GM19463 (cell line): ENCODE data around the gene PKP2.
"Not testable (repeated sequence)": the region's sequence is repeated elsewhere in the genome, so short reads cannot be mapped to it uniquely, and the experiment has no call there.

Experiments
- ATAC-seq: cut with Tn5 transposase; IDR thresholded peaks from one replicate; pipeline ENCODE4 v1.9.1; 2021; ENCODE audit warnings: mild to moderate bottlenecking, moderate library complexity; ENCODE audit not compliant: unreplicated experiment

PKP2 gene

DNA sequence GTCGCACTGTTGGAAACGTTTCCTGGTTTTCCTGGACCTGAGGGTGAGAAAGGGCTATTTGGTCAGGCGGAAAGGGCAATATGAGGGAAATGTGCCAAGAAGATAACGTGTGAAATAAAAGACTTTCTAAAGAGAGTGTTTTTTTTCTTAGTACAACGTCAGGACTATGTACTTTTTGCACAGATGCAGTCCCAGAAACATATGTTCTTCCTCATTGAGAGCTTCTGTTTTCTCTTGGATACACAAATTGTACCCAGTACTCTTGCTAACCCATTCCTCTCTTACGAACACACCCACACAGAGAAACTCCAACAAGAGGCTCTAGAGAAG, 669 bp upstream of the PKP2 start:
- no peak for ATAC-seq

DNA sequence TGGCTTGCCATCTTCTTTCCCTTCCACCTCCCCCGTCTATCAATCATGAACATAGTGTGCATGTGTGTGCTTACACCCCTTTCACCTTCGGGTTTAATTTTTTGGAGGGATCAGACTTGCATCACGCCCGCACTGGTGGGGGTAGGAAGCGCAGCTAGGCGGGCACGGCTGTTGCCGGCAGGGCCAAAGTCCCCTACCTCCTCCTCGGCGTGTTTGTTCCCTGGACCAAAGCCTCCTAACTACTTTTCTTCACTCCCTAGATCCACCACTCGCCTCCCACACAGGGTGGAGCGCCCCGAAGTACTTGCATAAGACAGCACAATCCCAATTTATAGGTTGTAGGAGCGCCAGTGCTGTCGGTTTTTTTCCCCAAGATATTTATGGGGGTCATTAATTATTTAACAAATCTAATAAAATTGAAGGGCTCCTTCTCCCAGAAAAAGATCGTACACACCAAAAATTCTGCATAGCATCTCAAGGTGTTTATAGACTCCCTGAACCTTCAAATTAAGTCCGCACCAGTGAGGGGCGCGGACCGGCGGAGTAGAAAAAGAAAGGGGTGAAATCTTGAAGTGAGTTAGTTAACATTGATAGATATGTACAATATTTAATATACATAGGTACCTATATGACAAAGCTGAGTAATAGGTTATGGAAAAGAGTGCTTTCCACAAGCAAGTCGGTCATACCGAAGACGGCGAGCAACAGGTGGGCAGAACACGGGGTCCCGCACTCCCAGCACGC, 717 bp downstream of the PKP2 start:
- no peak for ATAC-seq

DNA sequence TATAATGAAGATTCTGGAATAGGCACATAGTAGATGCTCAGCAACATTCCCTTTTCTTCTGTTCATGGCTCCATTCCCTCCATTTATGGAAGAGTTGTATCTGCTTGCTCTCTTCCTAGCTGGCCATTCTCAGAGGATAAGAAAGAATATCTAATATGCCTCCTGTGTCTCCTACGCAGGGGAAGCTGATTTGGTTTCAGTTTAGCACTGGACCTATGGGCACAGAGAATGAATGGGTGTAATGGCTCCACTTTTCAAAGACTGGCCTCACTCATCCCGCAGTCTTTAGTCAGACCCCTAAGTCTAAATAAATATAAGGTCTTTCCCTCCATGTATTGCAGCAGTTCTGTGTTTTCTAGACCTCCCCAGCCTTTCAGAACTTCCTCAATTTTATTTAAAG, 2.0 kb downstream of the PKP2 start:
- no peak for ATAC-seq

DNA sequence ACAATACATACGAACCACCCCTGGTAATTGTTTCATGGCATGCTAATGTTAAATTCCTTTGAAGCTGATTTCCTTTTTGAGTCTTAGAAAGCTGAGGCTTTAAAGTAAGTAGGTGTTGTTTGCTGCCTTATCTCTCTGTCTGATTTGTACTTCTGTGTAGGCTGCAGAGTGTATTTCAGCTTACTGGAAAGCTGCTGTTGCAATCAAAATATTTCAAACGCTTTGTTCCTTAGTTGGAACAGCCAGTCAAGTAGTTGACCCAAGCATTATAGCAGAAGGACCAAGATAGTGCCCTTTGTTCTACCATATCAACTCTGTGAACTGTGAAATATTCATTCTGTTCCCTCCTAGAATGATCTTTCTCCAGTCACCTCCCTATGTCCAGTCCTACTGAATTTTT, 3.1 kb downstream of the PKP2 start:
- no peak for ATAC-seq

DNA sequence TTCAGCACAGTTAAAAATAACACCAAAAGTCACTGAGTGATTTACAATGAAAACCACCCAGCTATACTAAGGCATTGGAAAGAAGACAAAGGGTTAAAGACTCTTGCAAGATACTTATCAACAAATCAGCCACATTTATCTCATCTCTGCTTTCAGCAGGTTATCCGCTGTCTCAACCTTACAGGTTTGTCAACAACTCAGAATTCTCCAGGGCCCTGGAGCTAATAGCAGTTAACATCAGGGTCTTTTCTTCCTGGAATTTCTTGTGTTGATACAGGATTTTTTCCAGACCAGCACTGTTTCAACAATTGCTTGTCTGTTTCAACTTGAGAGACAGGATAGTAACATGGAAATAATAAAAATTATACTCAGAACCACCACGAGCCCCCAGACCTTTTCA, 3.5 kb downstream of the PKP2 start:
- no peak for ATAC-seq

DNA sequence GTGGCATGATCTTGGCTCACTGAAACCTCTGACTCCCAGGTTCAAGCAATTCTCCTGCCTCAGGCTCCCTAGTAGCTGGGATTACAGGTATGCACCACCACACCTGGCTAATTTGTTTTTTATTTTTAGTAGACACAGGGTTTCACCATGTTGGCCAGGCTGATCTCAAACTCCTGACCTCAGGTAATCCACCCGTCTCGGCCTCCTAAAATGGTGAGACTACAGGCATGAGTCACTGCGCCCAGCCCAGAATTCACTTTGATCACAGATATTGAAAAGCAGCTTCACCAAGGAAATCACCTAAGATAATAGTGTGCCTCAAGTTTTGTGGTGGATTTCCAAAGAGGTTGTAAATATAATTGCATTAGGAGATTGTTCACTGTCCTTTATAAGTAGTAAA, 4.2 kb downstream of the PKP2 start:
- ATAC-seq, result not testable (repeated sequence)

DNA sequence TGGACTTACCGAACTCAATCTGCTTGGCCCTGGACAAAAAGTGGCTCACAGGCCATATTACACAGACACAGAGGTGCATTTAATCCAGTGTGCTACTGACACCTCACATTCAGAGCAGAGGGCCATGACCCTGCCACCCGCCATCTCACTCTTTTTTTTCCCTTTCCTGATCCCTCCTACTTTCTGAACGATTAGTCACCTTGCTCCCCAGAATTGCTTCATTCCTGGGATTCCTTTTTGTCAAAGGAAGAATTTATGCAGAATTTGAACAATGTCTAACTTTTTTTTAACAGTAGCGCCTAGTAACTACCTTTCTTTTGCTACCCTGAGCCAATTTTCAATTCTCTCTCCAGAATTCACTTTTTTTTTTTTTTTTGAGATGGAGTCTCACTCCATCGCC, 4.6 kb downstream of the PKP2 start:
- no peak for ATAC-seq

DNA sequence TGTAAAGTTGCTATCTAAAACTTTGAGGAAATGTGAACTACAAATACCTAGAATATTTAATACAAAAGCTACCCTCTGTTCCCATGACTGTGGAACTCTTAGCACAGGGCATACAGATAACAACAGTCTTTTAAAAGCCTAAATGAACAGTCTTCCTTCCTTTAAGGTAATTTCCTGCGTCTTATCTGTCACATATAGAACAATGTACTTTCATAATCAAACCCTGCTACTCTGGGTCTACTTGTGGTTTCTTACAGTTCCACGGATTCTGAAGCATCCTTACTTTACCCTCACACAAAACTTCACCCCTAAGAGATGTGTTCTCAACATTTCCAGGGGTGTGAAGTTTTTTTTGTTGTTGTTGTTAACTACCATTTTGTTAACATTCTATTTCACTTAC, 5.1 kb downstream of the PKP2 start:
- no peak for ATAC-seq

DNA sequence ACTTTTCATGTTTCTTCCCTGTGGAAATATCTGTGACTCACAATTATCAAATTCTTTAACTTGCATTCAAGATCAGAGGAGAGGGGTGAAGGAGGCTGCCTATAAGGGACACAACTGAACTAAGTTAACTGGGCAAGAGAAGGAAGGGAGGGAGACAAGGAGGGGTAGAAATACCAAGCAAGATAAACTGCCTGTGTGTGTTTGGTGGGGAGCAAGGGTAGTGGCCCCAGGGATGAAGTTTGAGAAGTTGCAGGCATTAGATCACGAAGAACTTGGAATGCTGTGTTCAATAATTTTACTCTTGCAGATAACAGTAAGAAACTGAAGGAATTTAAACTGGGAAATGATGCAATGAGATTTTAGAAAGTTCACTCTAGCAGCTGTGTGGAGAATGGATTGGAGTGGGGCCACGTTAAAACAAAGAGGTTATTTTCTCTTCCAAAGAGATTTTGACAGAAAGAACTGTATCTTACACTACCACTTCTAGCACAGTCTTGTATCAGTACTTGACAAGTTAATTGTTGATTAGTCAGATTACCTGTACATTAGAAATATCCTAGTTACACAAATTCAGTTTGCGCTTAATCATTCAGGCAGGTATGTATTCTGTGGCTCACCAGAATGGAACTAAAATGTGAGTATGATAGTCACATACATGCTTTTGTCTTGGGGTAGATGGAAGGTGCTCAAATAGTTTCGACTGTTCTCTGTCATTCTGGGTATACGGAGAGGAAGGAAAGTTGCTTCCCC, 7.4 kb downstream of the PKP2 start:
- no peak for ATAC-seq

DNA sequence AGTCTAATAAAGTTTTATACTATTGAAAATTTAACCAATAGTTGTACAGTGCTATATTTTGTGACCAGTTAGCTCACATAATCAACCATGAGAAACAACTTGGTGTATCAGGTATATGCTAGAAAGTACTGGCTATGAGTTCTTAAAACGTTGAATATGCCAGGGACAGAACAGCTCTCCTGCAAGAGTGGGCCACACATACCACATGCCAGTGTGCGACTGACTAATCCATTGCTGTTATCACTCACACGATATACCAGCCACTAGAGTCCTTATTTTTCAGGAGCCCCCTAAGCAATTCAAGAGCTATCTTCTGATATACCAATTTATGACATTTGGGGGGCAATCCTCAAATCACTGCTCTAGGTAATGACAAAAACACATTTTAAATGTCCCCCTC, 9.5 kb downstream of the PKP2 start:
- ATAC-seq, result no peak

DNA sequence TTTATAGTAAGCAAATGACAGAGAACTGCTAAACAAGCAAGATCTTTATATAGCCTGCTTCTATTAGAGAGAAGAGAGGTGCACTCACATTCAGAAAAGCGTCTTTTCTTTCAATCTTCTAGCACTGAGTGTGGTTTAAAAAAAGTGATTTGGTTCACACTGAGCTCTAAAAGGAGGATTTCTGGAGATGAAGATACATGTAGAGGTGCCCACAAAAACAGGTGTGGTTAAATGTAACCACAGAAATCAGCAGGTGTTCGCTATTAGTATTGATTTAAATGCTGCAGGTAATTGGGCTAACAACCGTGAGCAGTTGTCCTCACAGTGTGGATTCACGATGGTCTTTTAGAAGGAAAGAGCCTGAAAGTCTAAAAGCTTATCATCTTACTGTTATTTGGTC, 10.7 kb downstream of the PKP2 start:
- no peak for ATAC-seq

DNA sequence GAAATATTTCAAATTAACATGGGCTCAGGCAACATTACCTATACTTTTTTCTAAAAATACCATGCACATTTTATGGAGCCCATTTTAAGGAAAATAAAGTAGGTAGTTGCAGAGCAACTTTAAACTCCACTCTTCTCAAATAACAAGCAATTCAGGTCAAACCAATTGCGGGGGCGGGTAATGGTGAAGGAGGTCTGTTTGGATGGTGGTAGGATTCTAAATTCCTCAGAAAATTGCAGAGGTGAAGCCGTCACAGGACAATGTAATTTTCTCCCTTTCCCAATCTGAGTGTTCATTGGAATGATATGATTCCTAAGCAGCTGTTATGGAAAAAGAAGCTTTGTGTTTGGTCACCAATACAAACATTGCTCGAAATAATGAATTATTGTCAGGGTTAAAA, 11.6 kb downstream of the PKP2 start:
- ATAC-seq, result no peak

DNA sequence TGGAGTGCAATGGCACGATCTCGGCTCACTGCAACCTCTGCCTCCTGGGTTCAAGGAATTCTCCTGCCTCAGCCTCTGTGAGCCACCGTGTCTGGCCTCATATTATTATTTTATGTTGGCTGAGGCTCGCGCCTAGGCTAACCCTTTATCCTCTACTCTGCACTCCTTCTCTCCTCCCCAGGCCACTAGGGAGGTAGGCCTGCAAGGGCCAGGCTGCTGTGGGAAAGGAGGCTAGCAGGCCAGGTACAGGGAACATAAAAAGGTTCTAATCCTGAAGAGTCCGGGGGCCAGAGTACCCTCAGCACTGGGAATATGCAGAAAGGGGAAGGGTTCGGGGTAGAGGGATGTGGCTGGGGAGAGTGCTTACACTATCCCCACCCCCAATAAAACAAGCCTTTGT, 14.9 kb downstream of the PKP2 start:
- ATAC-seq, result no peak

DNA sequence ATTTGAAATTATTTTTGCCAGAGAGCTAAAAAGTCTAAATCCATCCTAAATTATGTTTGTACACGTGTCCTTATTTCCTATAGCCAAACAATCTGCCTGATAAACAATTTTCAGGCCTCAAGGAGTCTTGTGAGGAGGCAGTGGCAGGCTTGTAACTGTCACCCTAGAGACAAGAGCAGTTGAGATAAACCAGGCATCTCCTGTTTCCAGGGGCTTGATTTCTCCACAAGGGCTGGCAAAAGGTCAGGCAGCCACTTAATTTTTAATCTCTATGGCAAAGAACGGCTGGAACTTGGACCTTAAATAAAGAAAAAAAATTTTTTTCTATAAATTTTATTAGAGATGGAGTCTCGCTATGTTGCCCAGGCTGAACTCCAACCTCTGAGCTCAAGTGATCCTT, 15.5 kb downstream of the PKP2 start:
- ATAC-seq, result no peak

DNA sequence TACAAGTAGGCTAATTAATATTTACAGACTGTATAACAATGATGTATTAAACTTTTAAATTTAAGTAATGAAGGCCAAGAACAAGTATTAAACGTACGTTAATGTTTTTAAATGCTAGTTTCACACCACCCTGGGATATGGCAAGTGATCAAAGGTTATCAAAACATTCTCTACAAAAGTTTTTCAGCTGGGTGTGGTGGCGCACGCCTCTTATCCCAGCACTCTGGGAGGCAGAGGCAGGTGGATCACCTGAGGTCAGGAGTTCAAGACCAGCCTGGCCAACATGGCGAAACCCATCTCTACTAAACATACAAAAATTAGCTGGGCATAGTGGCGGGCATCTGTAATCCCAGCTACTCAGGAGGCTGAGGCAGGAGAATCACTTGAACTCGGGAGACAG, 17.5 kb downstream of the PKP2 start:
- ATAC-seq, result not testable (repeated sequence)

DNA sequence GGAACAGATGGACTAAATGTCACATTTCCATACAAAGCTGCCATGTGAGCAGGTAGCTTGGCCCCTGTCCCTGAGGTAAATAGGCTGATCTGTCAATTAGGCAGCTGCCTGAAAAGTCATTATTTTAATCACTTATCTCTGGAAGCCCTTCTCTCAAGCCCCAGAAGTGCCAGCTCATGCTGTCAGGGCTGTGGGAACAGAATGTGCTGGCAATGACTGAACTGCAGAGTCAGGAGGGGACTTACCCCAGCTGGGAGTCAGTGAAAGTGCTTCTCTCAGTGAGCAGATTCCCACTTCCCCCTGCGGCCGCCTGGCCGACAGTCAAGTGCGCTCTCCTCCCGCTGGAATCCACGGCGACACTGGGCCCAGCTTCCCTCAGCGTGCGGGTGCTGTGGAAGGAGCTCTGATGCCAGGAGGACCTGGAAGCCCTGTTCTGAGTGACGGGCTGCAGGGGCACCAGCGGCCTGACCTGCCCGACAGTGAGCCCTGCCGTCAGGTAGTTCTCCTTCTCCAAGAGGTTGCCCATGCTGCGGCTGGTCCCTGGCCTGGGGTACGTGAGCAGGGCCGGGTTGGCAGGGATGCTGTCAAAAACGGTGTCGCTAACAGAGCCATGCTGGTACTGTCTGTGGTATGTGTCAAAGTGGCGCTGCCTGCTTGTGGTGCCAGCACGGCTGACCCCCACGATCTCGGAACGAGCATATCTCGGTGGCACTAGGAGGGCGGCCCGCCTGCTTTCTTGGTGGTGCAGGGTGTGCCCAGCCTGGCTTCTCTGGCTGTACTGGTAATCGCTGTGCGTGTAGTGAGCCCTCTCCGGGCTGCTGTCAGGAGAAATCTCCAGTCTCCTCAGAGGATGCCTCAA, 18.7 kb downstream of the PKP2 start:
- ATAC-seq, result peak; percentile 44

DNA sequence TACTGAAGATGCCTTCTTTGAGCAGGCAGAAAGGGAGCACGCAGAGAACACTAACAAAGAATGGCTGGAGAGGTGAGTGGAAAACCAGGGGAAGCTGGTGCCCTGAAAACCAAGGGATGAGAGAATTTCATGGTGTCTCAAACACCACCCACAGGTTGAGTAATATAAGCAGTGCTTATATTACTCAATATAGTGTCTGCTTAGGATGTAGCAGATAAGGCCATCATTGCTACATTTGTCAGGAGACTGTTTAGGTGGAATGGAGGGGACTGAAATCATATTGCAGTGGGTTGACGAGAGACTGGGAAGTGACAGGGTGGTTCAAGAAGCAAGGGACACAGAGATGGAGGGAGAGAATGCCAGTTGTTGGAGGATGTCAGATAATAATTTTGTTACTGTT, 20.6 kb downstream of the PKP2 start:
- no peak for ATAC-seq

DNA sequence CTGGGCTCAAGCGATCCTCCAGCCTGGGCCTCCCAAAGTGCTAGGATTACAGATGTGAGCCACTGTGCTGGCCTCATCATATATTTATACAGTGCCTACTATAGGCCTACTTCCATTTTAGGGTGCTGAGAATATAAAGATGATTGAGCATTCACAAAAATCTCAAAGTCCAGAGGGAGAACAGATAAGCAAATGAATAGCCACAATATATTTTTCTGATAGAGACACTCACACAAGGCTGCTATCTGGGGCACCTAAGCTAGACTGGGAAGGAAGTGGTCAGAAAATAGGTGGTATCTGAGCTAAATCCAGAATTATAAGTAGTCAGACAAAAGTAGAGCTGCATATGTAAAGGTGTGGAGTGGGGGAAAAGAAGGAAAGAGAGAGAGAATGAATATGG, 21.6 kb downstream of the PKP2 start:
- no peak for ATAC-seq

DNA sequence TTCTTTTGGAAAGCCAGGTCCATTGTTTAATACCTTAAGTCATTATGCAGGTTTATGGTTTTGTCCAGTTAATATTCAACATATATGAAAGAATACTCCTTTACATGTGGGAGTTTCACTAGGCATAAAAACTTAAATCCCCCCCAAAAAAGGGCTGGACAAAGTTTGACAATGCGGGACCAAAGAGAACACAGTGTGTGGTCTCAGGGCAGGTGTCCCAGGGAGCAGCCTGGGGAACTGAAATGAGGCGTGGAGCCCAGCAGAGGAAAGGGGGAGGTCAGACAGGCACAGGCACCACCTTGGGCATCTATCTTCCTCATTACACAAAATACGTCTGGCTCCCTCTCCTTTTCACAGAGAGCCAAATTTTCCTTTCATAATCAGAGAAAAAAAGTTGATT, 22.5 kb downstream of the PKP2 start:
- ATAC-seq, result peak; percentile 61

DNA sequence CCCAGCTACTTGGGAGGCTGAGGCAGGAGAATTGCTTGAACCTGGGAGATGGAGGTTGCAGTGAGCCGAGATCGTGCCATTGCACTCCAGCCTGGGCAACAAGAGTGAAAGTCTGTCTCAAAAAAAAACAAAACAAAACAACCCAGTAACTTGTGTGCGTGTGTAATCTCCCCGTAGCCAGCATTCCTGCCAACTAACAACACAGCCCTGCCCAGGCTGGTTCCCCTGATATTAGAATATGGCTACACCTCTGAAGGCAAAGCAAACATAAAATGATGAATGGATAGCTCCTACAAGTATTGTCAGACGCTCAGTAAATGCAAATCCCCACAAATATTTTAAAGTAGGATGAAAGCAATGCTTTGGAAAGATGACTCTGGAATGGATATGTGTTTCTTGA, 24.2 kb downstream of the PKP2 start:
- ATAC-seq, result not testable (repeated sequence)

DNA sequence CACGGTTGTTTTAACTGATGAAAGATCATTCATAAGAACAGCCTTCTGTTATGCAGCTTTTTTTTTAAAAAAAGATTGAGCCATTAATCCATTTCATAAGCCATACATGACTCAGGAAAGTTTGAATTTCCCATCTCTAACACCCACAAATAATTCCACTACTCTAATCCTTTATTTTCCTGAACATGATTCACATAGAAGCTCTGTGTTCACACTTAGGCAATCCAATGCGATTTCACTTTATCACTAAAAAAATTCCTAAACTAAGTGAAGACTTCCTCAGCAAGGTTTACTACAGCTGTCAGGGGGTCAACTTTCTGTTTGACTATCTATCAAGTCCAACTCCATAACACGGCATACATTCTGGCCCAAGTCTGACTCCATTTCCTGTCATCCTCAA, 25.9 kb downstream of the PKP2 start:
- ATAC-seq, result no peak

DNA sequence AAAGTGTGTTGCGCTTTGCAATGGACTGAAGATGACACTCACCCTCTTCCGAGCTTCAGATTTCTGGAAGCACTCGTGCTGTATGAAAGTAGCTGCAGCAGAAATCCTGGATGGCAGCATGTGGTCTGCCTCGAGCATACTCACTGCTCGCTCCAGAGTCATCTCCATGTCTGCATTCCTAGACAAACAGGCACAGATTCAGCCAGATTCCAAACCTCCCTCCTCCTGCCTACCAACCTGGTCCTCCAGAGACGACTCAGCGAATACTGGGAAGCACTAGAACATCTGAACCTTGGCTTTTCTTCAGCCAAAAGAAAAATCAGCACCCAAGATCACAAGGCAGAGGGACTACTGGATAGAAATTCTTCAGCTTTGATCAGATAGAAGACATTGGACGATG, 27.7 kb downstream of the PKP2 start:
- no peak for ATAC-seq
